ENCODE data around the gene ESM1.
"Not testable (repeated sequence)": the region's sequence is repeated elsewhere in the genome, so short reads cannot be mapped to it uniquely, and the experiment has no call there.

ESM1 gene

GRCh38 chr5:54985301-54986268 lies at the start of gene ESM1:
TSS of gene ESM1 (minus strand) at chr5:54985593. CDS start at chr5:54985517, 76 bp downstream.
- no peak for DNase-seq (ENCODE audit: low read depth)

- no peak for DNase-seq (ENCODE audit: low read depth)
These were observed 48.2 kb upstream of the ESM1 start for GRCh38 chr5:55033568-55033967.

- no peak for DNase-seq (ENCODE audit: low read depth)
These were observed 46.1 kb upstream of the ESM1 start for GRCh38 chr5:55031492-55031891.

GRCh38 chr5:55030676-55031369 lies 45.4 kb upstream of the ESM1 start:
- no peak for DNase-seq (ENCODE audit: low read depth)

- DNase-seq (ENCODE audit: low read depth) = no peak
These were observed 44.8 kb upstream of the ESM1 start for GRCh38 chr5:55030220-55030619.

- no peak for DNase-seq (ENCODE audit: low read depth)
These were observed 42.2 kb upstream of the ESM1 start for GRCh38 chr5:55027595-55027994.

- DNase-seq (ENCODE audit: low read depth) = no peak
These were observed 37.1 kb upstream of the ESM1 start for GRCh38 chr5:55022450-55022849.

- DNase-seq (ENCODE audit: low read depth) = no peak
These were observed 36.4 kb upstream of the ESM1 start for GRCh38 chr5:55021821-55022220.

- no peak for DNase-seq (ENCODE audit: low read depth)
These were observed 36.0 kb upstream of the ESM1 start for GRCh38 chr5:55021410-55021809.

GRCh38 chr5:55010149-55010548 lies 24.8 kb upstream of the ESM1 start:
- DNase-seq (ENCODE audit: low read depth) = not testable (repeated sequence)

- DNase-seq (ENCODE audit: low read depth) = no peak
These were observed 19.3 kb upstream of the ESM1 start for GRCh38 chr5:55004729-55005128.

- DNase-seq (ENCODE audit: low read depth) = no peak
These were observed 18.2 kb upstream of the ESM1 start for GRCh38 chr5:55003432-55004065.

- not testable (repeated sequence) for DNase-seq (ENCODE audit: low read depth)
These were observed 16.8 kb upstream of the ESM1 start for GRCh38 chr5:55002166-55002565.

GRCh38 chr5:54997081-54997480 lies 11.7 kb upstream of the ESM1 start:
- no peak for DNase-seq (ENCODE audit: low read depth)

GRCh38 chr5:54996466-54996865 lies 11.1 kb upstream of the ESM1 start:
- no peak for DNase-seq (ENCODE audit: low read depth)

GRCh38 chr5:54995168-54995567 lies 9.8 kb upstream of the ESM1 start:
- no peak for DNase-seq (ENCODE audit: low read depth)

GRCh38 chr5:54994628-54995027 lies 9.2 kb upstream of the ESM1 start:
- no peak for DNase-seq (ENCODE audit: low read depth)

- DNase-seq (ENCODE audit: low read depth) = no peak
These were observed 7.9 kb upstream of the ESM1 start for GRCh38 chr5:54993318-54993717.

- no peak for DNase-seq (ENCODE audit: low read depth)
These were observed 6.0 kb upstream of the ESM1 start for GRCh38 chr5:54991416-54991815.

- no peak for DNase-seq (ENCODE audit: low read depth)
These were observed 5.5 kb upstream of the ESM1 start for GRCh38 chr5:54990841-54991258.

GRCh38 chr5:54988817-54989216 lies 3.4 kb upstream of the ESM1 start:
- no peak for DNase-seq (ENCODE audit: low read depth)

- no peak for DNase-seq (ENCODE audit: low read depth)
These were observed 2.8 kb upstream of the ESM1 start for GRCh38 chr5:54988218-54988617.

GRCh38 chr5:54986269-54986654 lies 869 bp upstream of the ESM1 start:
- no peak for DNase-seq (ENCODE audit: low read depth)

Measured in activated gamma-delta T cell treated with anti-CD3 and anti-CD28 coated beads, Interleukin-2, amount 50 U/mL, for 16 hours (primary cell).